DMS153 treated with DMSO at 0.1 percent for 48 hours (cell line): ENCODE results near the gene EEF2KMT.
A peak's percentile ranks its signal among the peaks of the same experiment; 100 is the strongest.

ENCODE experiments used
- DNase-seq: peaks from one replicate; lab custom pipeline; 2025; ENCODE audit not compliant: unreplicated experiment; lab: John Stamatoyannopoulos, UW

EEF2KMT gene

DNA sequence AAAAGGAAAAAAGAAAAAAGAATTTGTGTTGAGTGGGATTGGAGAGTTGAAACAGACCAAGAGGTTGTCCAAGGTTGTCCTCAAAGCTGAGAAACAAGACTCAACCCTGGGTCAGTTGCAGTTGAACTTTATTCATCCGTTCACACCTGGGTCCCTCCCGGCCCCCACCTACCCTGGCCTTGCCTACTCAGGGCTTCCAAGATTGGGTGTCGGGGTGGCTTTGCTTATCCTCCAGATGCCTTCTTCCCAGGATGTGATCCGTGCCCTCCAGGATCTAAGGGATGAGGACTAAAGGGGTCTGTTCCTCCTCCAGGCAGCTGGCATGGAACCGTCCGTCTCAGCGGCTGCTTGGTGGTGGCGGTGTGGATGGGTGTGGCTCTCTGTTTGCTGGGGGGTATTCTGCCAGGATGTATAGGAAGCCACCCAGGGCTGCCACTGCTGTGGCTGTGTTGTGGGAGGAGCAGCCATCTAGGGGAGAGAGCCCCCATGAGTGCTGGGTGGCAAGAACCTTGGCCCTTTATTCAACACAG, 53.5 kb downstream of the EEF2KMT start:
- no peak for DNase-seq

DNA sequence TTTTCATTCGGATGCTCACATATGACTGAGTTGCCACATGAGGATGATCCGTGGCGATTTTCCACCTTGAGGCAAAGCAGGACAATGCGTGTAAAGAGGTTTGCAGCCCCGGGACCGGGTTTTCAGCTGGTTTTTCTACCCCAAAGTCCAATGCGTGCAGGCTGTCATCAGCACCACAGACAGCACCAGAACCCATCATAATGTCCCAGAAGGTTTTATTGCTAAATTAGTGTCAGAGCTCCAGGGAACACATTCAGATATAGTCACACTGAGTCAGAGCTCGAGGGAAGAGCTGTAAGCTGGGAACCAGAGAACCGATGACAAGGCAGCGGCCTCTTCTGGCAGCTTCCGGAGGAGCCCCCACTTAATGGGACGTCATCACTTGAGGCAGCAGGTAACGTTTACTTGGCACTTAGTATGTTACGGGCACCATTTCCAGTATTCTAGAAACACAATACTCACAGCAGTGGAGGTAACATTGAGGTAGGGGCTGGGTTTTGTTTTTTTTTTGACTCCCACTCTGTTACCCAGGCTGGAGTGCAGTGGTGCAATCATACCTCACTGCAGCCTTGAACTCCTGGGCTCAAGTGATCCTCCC, 54.9 kb downstream of the EEF2KMT start:
- peak; percentile 15 for DNase-seq

DNA sequence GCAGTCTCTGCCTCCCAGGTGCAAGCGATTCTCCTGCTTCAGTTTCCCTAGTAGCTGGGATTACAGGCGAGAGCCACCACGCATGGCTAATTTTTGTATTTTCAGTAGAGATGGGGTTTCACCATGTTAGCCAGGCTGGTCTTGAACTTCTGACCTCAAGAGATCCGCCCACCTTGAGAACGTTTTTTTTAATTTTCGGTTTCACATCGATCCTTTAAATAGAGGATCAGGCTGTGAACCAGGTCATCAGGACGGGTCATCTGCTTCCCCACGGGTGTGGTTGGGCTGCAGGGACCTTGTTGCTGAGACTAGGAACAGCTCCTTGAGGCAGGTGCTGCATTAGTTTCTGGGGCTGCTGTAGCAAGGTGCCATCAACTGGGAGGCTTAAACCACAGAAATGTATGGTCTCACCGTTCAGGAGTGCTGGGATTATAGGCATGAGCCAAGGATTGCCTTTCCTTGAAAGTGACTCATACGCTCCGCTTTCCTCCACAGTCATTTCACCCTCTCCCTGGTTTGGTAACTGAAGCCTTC, 55.9 kb downstream of the EEF2KMT start:
- no peak for DNase-seq

DNA sequence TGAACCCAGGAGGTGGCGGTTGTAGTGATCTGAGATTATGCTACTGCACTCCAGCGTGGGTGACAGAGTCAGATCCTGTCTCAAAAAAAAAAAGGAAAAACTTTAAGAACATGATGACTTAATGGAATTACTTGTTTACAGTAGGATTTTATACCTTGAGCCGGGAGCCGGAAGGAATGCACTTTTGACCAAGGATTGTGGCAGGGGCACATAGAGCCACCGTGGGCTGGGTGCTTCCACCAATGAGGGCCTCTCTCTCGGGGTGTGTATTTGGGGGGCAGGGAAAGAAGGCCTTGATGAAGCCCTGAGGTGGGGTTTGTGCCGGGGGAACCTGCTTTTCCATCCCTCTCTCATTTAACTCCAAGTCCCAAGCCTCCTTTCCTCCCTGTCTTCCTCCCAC, 57.1 kb downstream of the EEF2KMT start:
- DNase-seq, result no peak

DNA sequence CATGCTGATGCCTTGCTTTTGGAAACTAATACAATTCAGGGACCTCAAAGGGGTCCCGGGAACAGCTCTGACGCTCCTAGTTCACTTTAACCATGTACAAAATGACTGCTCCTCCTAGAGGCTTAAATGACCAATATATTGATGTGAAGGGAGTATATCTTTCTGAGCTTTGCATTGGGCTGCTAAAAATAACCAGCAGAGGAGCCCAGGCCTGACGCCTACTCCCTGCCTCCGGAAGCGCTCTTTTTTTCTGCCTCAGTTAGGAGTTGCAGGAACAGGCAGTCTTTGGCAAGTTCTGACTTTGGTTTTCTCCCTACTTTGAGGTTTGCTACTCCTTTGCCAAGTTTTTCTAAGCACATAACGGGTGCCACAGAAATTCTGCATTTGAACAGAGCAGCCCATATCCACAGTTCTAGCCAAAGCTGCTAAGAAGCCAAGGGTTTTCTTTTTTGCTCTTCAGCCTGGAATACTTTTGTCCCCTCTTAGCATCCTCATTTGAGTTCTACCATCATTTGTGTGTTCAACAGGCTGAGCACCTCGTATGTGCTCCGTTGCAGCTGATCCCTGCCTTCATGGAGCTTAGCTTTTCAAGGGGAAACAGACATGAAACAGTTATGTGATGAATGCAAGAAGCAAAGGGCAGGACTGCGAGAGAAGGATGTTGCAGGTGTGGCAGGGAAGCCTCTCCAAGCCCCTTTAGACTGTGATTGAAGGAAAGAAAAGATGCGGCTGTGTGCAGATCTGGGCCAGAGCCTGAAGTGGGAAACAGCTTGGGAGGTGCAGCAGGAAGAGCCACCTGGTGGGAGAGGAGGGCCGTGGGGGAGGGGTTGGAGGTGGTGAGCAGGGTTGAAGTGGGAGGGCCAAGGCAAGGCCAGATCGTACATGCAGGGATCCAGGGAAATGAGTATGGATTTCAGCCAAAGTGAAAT, 61.1 kb downstream of the EEF2KMT start:
- DNase-seq, result no peak

DNA sequence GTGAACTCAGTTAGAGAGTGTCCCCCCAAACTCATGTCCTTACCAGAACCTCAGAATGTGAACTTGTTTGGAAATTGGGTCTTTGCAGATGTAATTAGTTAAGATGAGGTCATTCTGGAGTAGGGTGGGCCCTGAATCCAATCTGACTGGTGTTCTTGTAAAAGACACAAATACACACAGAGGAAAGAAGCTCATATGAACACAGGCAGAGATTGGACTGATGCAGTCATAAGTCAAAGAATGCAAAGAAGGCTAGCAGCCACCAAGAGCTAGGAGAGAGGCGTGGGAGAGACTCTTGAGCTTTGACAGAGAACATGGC, 61.7 kb downstream of the EEF2KMT start:
- DNase-seq, result no peak
